MM.1S (cell line): ENCODE measurements around the gene RDH5.

Experiments
- DNase-seq: peaks from one replicate; pipeline ENCODE4 v3.0.0-alpha.2; 2015
- H2AFZ ChIP-seq: fragments of 300-600 bp; sonication (generic); 2 replicates; pipeline ENCODE4 v1.6.0; 2016; ENCODE audit warnings: antibody characterized with exemption, low read length
- H3F3A ChIP-seq: fragments of 300-600 bp; sonication (generic); 2 replicates; pipeline ENCODE4 v1.6.1; 2016; ENCODE audit warnings: mild to moderate bottlenecking, antibody characterized with exemption, low read length, moderate library complexity, mixed read lengths; ENCODE audit not compliant: insufficient read depth
- H3K27ac ChIP-seq: fragments of 300-600 bp; sonication (generic); 2 replicates; pipeline ENCODE4 v1.5.1; 2016; ENCODE audit warnings: mild to moderate bottlenecking, low read length
- H3K27me3 ChIP-seq: fragments of 300-600 bp; sonication (generic); replicated peaks from 2 replicates; pipeline ENCODE4 v1.6.0; 2016; ENCODE audit warnings: low read length; ENCODE audit not compliant: insufficient read depth
- H3K36me3 ChIP-seq: fragments of 300-600 bp; sonication (generic); replicated peaks from 2 replicates; pipeline ENCODE4 v1.6.1; 2016; ENCODE audit warnings: mild to moderate bottlenecking, low read length, mixed read lengths; ENCODE audit not compliant: insufficient read depth
- H3K4me1 ChIP-seq: fragments of 300-600 bp; sonication (generic); 2 replicates; pipeline ENCODE4 v1.6.1; 2016; ENCODE audit warnings: low read length, mixed read lengths
- H3K4me2 ChIP-seq: fragments of 300-600 bp; sonication (generic); 2 replicates; pipeline ENCODE4 v1.6.0; 2016; ENCODE audit warnings: low read depth, low read length
- H3K4me3 ChIP-seq: fragments of 300-600 bp; sonication (generic); 2 replicates; pipeline ENCODE4 v1.5.1; 2016; ENCODE audit warnings: low read length, mixed read lengths
- H3K79me2 ChIP-seq: fragments of 300-600 bp; sonication (generic); 2 replicates; pipeline ENCODE4 v1.6.1; 2016; ENCODE audit warnings: mixed run types, low read length, mixed read lengths
- H3K9ac ChIP-seq: fragments of 300-600 bp; sonication (generic); 2 replicates; pipeline ENCODE4 v1.6.1; 2016; ENCODE audit warnings: low read length, mixed read lengths
- H3K9me2 ChIP-seq: fragments of 300-600 bp; sonication (generic); replicated peaks from 2 replicates; pipeline ENCODE4 v1.6.1; 2016; ENCODE audit warnings: mild to moderate bottlenecking, low read length, mixed read lengths; ENCODE audit not compliant: insufficient read depth
- H3K9me3 ChIP-seq: fragments of 300-600 bp; sonication (generic); replicated peaks from 2 replicates; pipeline ENCODE4 v1.6.1; 2016; ENCODE audit warnings: mild to moderate bottlenecking, low read length, mixed read lengths; ENCODE audit not compliant: insufficient read depth
- H4K20me1 ChIP-seq: fragments of 300-600 bp; sonication (generic); 2 replicates; pipeline ENCODE4 v1.6.1; 2016; ENCODE audit warnings: mild to moderate bottlenecking, low read length, moderate library complexity, mixed read lengths; ENCODE audit not compliant: insufficient read depth
- CTCF ChIP-seq: fragments of 300-600 bp; sonication (generic); IDR thresholded peaks from 2 replicates; pipeline ENCODE4 v1.5.1; 2016; ENCODE audit warnings: antibody characterized with exemption, low read length, mixed read lengths
- EZH2 ChIP-seq: fragments of 300-600 bp; sonication (generic); optimal IDR thresholded peaks from 2 replicates; pipeline ENCODE3; 2017; ENCODE audit warnings: low read depth, mild to moderate bottlenecking, antibody characterized with exemption, low read length, mixed read lengths
- EZH2phosphoT487 ChIP-seq: fragments of 300-600 bp; sonication (generic); IDR thresholded peaks from 2 replicates; pipeline ENCODE4 v1.6.1; 2018; ENCODE audit warnings: antibody characterized with exemption, low read length

Gene RDH5

GRCh38 chr12:55715833-55716581 is 4.2 kb upstream of the RDH5 start, which contains the start of gene BLOC1S1:
TSS of gene BLOC1S1 (plus strand) at chr12:55716046. CDS start at chr12:55716052, 6 bp downstream.
- peak; percentile 95 for DNase-seq
- H3K4me2 ChIP-seq = peak within 1 kb of the TSS; percentile 76
- H3K9ac ChIP-seq = peak within 1 kb of the TSS; percentile 73
- H3K9me2 ChIP-seq = no peaks in the 10 kb centered on the region
- H3K4me1 ChIP-seq = peaks cover 16% of the 10 kb centered on the region
- H3K9me3 ChIP-seq = no peaks in the 10 kb centered on the region
- H2AFZ ChIP-seq = peak within 1 kb of the TSS; percentile 95
- H3K79me2 ChIP-seq = peaks cover 21% of the 10 kb centered on the region
- TF ChIP-seq EZH2 (no peak), EZH2phosphoT487 (no peak), CTCF (no peak)
- no peaks in the 10 kb centered on the region for H3K36me3 ChIP-seq
- no peaks in the 10 kb centered on the region for H4K20me1 ChIP-seq
- peak within 1 kb of the TSS; percentile 74 for H3K4me3 ChIP-seq
- peak within 1 kb of the TSS; percentile 72; the same call in 1 of the 2 replicates for H3K27ac ChIP-seq
- peaks cover 10% of the 10 kb centered on the region; the same call in 1 of the 2 replicates for H3F3A ChIP-seq
- peaks cover 20% of the 10 kb centered on the region; the same call in 1 of the 2 replicates for H3K27me3 ChIP-seq

- Histone ChIP-seq H3K9ac (peak overlapping the region; percentile 73), H4K20me1 (no peaks in the 10 kb centered on the region), H2AFZ (peak overlapping the region; percentile 95), H3K27ac (peak overlapping the region; percentile 72; the same call in 1 of the 2 replicates), H3K4me2 (peak overlapping the region; percentile 76), H3K9me3 (no peaks in the 10 kb centered on the region), H3K79me2 (peaks cover 21% of the 10 kb centered on the region), H3K9me2 (no peaks in the 10 kb centered on the region), H3F3A (peaks cover 10% of the 10 kb centered on the region; the same call in 1 of the 2 replicates), H3K36me3 (no peaks in the 10 kb centered on the region), H3K4me3 (peak overlapping the region; percentile 74), H3K27me3 (peaks cover 20% of the 10 kb centered on the region; the same call in 1 of the 2 replicates), H3K4me1 (peaks cover 16% of the 10 kb centered on the region)
- no peak for DNase-seq
- TF ChIP-seq CTCF (no peak), EZH2 (no peak), EZH2phosphoT487 (no peak)
Observed at GRCh38 chr12:55716582-55716957, 3.6 kb upstream of the RDH5 start.

- Histone ChIP-seq H3K27me3 (peaks cover 13% of the 10 kb centered on the region; the same call in 1 of the 2 replicates), H3K4me3 (peak overlapping the region; percentile 74), H3K4me1 (peaks cover 16% of the 10 kb centered on the region), H3K4me2 (peak overlapping the region; percentile 76), H2AFZ (peak overlapping the region; percentile 95), H3K79me2 (peaks cover 21% of the 10 kb centered on the region), H3K9me3 (no peaks in the 10 kb centered on the region), H3K9me2 (no peaks in the 10 kb centered on the region), H3F3A (peaks cover 10% of the 10 kb centered on the region; the same call in 1 of the 2 replicates), H3K36me3 (no peaks in the 10 kb centered on the region), H4K20me1 (no peaks in the 10 kb centered on the region), H3K27ac (no peak overlapping the region), H3K9ac (peak overlapping the region; percentile 73; the same call in 1 of the 2 replicates)
- TF ChIP-seq CTCF (no peak), EZH2 (no peak), EZH2phosphoT487 (no peak)
- no peak for DNase-seq
Observed at GRCh38 chr12:55717011-55718007, 2.9 kb upstream of the RDH5 start.
